ENCODE results near the gene TEKT2.

GRCh38 chr1:36116901-36117300 is 33.0 kb downstream of the TEKT2 start:
- TF ChIP-seq POLR2A (IDR thresholded peaks at IDR 0.05; ENCODE audit: low read length) (no peak), GATA1 (IDR thresholded peaks at IDR 0.05; ENCODE audit: low read depth, low read length) (no peak)

All from erythroblast (primary cell).